Thoracic aorta (tissue), 2 donors: ENCODE data around the gene CFAP92. TPM values are rescaled to one million over a fixed set of nuclear protein-coding genes. Genes with fewer than 3 reads are reported as not detected.

Source experiments
- ATAC-seq: fragments of 150-250 bp; one replicate; pipeline ENCODE4 v1.8.0; 2017; ENCODE audit warnings: low read depth; ENCODE audit not compliant: insufficient number of reproducible peaks, low FRiP score
- DNase-seq: peaks from one replicate; pipeline ENCODE4 v3.0.0-alpha.2; 2020; ENCODE audit warnings: low spot score
- H3K27ac ChIP-seq, 2 donors: fragments of 200-600 bp; sonication (generic); 1 replicate in 1 of 2; 2 replicates in 1 of 2; pipeline ENCODE4 v1.5.1; 2016; ENCODE audit warnings: mild to moderate bottlenecking in 2 of 2, moderate library complexity in 2 of 2
- H3K27me3 ChIP-seq: fragments of 200-600 bp; sonication (generic); replicated peaks from 2 replicates; pipeline ENCODE4 v1.6.0; 2016; ENCODE audit warnings: mild to moderate bottlenecking; ENCODE audit not compliant: insufficient read depth
- H3K36me3 ChIP-seq: fragments of 200-600 bp; sonication (generic); one replicate; pipeline ENCODE4 v1.5.1; 2016
- H3K4me1 ChIP-seq, 2 donors: fragments of 200-600 bp; sonication (generic); 1 replicate in 1 of 2; 2 replicates in 1 of 2; pipeline versions ENCODE4 v1.5.1 to v1.6.0; 2016; ENCODE audit warnings: low read depth in 2 of 2, mild to moderate bottlenecking in 1 of 2; ENCODE audit not compliant: control insufficient read depth in 1 of 2
- H3K4me3 ChIP-seq: fragments of 200-600 bp; sonication (generic); 2 replicates; pipeline ENCODE4 v1.5.1; 2016; ENCODE audit warnings: mild to moderate bottlenecking
- H3K9me3 ChIP-seq: fragments of 200-600 bp; sonication (generic); 2 replicates; pipeline ENCODE4 v1.5.1; 2016
- total RNA-seq, 2 donors: library from RNA; depleted of rRNA; stranded (reverse); fragments of >200 nt; gene quantifications; one replicate each; pipeline versions ENCODE4 v1.1.0 to v1.2.3, GENCODE V29; 2016
- TF ChIP-seq, protein P1 (sequence below): fragments of 200-600 bp; sonication (generic); IDR thresholded peaks from one replicate; pipeline ENCODE4 v1.5.1; 2019; ENCODE audit warnings: antibody characterized with exemption

The CFAP92 gene
- total RNA-seq, 2 donors from 2014 or later, result 0.68 TPM; not detected in 1

DNA sequence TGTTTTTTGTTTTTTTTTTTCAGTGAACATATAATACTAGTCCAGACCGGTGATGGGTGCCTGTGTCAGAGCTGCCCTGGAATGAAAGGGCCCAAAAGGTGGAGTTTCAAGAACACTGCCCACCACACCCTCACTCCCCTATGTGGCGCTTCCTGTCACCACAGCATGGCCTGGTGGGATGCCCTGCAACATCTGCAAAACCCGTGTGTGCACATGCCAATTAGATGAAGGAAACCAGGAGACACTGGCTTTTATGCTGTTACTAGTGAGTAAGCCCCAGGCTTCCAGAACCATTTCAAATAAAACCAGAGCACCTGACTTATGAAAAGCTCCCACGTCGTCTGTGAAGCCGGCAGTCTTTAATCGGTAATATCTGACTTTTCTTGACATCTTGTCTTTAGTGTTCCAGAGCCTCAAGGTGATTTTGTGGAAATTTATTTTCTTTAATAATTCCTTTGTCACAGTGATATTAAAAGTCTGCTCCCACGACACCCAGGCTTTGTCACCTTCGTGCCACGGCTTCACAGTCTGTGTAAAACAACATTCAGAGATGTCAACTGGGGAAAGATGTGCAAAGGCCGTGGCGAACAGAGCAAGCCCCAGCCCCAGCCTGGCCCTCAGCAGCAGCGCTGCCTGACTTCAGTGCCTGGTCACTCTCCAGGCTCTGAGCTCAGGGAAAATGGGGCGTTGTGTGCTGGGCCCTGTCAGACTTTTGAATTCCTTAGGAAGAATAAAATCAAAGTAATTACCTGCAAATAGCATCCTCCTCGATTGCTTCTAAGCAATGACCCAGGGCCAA is 6.4 kb downstream of the CFAP92 start:
- Histone ChIP-seq H3K4me3 (no peak overlapping the region), H3K36me3 (no peaks in the 10 kb centered on the region), H3K27me3 (no peaks in the 10 kb centered on the region), H3K27ac (no peak overlapping the region), H3K9me3 (no peaks in the 10 kb centered on the region), H3K4me1 (no peaks in the 10 kb centered on the region)
- TF ChIP-seq, protein P1, sequence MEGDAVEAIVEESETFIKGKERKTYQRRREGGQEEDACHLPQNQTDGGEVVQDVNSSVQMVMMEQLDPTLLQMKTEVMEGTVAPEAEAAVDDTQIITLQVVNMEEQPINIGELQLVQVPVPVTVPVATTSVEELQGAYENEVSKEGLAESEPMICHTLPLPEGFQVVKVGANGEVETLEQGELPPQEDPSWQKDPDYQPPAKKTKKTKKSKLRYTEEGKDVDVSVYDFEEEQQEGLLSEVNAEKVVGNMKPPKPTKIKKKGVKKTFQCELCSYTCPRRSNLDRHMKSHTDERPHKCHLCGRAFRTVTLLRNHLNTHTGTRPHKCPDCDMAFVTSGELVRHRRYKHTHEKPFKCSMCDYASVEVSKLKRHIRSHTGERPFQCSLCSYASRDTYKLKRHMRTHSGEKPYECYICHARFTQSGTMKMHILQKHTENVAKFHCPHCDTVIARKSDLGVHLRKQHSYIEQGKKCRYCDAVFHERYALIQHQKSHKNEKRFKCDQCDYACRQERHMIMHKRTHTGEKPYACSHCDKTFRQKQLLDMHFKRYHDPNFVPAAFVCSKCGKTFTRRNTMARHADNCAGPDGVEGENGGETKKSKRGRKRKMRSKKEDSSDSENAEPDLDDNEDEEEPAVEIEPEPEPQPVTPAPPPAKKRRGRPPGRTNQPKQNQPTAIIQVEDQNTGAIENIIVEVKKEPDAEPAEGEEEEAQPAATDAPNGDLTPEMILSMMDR, result no peak
- ATAC-seq (no peak), DNase-seq (no peak)

DNA sequence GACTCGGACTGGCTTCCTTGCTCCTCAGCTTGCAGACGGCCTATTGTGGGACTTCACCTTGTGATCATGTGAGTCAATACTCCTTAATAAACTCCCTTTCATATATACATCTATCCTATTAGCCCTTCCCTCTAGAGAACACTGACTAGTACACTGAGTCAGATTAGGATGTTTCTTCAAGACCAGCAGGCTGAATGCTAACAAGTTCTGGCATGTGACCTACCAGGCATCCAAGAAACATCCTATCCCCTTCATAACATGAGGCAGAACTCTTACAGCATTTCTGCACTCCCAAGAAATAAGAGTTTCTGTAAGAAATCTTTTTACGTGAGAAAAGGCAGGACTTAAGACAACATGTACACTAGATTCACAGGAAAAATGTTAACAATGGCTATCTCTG is 9.3 kb downstream of the CFAP92 start:
- H3K27me3 ChIP-seq, result no peaks in the 10 kb centered on the region
- no peaks in the 10 kb centered on the region for H3K4me1 ChIP-seq
- H3K4me3 ChIP-seq, result no peak overlapping the region
- DNase-seq (no peak), ATAC-seq (no peak)
- H3K27ac ChIP-seq, result no peak overlapping the region
- no peaks in the 10 kb centered on the region for H3K36me3 ChIP-seq
- TF ChIP-seq, protein P1, result no peak
- H3K9me3 ChIP-seq, result no peaks in the 10 kb centered on the region

DNA sequence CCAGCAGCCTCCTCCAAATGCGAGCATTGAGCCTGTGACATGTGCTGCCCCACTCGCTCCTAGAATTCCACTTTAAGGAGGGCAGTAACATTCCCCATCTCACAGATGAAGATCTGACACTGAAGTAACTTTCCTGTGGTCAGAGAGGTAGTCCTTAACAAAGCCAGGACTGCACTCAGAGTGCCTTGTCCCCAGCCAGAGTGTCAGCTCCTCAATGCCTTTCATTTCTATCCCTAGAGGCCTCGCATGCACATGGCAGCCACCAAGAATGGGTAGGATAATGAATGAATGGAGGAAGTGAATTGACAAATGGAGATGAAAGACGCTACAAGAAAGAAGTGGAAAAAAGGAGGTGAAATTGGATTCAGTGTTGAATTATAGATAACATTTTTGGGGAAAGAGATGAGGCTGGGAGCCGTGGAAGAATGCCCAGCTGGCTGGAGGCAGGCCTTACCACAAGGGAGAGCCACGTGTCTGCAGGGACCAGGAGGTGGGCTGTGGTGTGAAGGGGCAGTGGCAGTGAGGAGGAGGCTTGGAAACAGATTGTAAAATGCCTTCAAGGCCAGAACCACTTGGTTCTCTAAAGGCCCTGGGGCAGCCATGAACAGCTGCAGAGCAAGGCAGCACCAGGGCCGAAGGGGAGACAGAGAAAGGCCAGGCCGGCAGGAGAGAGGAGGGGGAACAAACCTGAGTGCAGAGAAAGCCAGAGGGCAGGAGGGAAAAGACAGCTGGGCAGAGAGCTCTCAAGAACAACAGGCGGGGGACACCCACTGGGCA is 10.4 kb downstream of the CFAP92 start:
- no peaks in the 10 kb centered on the region for H3K4me1 ChIP-seq
- no peak overlapping the region for H3K27ac ChIP-seq
- no peak overlapping the region for H3K4me3 ChIP-seq
- DNase-seq (no peak), ATAC-seq (no peak)
- H3K9me3 ChIP-seq, result no peaks in the 10 kb centered on the region
- TF ChIP-seq, protein P1, result no peak
- H3K36me3 ChIP-seq, result no peaks in the 10 kb centered on the region
- no peaks in the 10 kb centered on the region for H3K27me3 ChIP-seq

GRCh38 chr3:128975276-128975675 is 18.6 kb downstream of the CFAP92 start:
- no peak for ATAC-seq
- Histone ChIP-seq H3K27ac (no peak overlapping the region), H3K9me3 (no peaks in the 10 kb centered on the region), H3K27me3 (no peaks in the 10 kb centered on the region), H3K4me3 (no peak overlapping the region), H3K36me3 (no peaks in the 10 kb centered on the region), H3K4me1 (peaks cover 0 to 13% of the 10 kb centered on the region in 2 donors)
- DNase-seq, result no peak
- TF ChIP-seq, protein P1, result no peak

- Histone ChIP-seq H3K4me1 (peaks cover 0 to 15% of the 10 kb centered on the region in 2 donors), H3K27me3 (no peaks in the 10 kb centered on the region), H3K9me3 (no peaks in the 10 kb centered on the region), H3K4me3 (no peak overlapping the region), H3K27ac (no peak overlapping the region), H3K36me3 (no peaks in the 10 kb centered on the region)
- no peak for ATAC-seq
- TF ChIP-seq, protein P1, result no peak
- DNase-seq, result no peak
Observed at GRCh38 chr3:128973988-128974564, 19.8 kb downstream of the CFAP92 start.
